22Rv1 (cell line): Measurements from ENCODE around the gene CAMKK2.
"Not testable (repeated sequence)": the region's sequence is repeated elsewhere in the genome, so short reads cannot be mapped to it uniquely, and the experiment has no call there.

Experiments
- H3K27ac ChIP-seq: fragments of 450-650 bp; 2 replicates; pipeline ENCODE4 v1.5.1; 2017
- CTCF ChIP-seq: fragments of 450-650 bp; IDR thresholded peaks from 2 replicates; pipeline ENCODE4 v1.5.1; 2017; ENCODE audit warnings: mild to moderate bottlenecking
- ZFX ChIP-seq: fragments of 450-650 bp; IDR thresholded peaks from 2 replicates; pipeline ENCODE4 v1.6.1; 2017; ENCODE audit warnings: antibody characterized with exemption, borderline replicate concordance

Gene CAMKK2

GRCh38 chr12:121318121-121318520, 21.6 kb upstream of the CAMKK2 start:
- H3K27ac ChIP-seq, result no peak overlapping the region
- no peak for TF ChIP-seq CTCF
- no peak for TF ChIP-seq ZFX

GRCh38 chr12:121314431-121314830, 17.9 kb upstream of the CAMKK2 start:
- H3K27ac ChIP-seq, result no peak overlapping the region
- TF ChIP-seq CTCF, result no peak
- no peak for TF ChIP-seq ZFX

- H3K27ac ChIP-seq, result not testable (repeated sequence)
Observed at GRCh38 chr12:121310231-121310630, 13.7 kb upstream of the CAMKK2 start.

- H3K27ac ChIP-seq, result not testable (repeated sequence)
Observed at GRCh38 chr12:121307397-121307796, 10.9 kb upstream of the CAMKK2 start.

GRCh38 chr12:121304306-121304705, 7.8 kb upstream of the CAMKK2 start:
- TF ChIP-seq ZFX (no peak), CTCF (no peak)
- H3K27ac ChIP-seq, result no peak overlapping the region

GRCh38 chr12:121301876-121302275, 5.4 kb upstream of the CAMKK2 start:
- H3K27ac ChIP-seq, result no peak overlapping the region
- TF ChIP-seq CTCF, result no peak
- TF ChIP-seq ZFX, result no peak

GRCh38 chr12:121300083-121300819, 3.7 kb upstream of the CAMKK2 start:
- TF ChIP-seq ZFX (no peak), CTCF (no peak)
- peak overlapping the region; percentile 30; the same call in 1 of the 2 replicates for H3K27ac ChIP-seq

- peak overlapping the region; percentile 30; the same call in 1 of the 2 replicates for H3K27ac ChIP-seq
- TF ChIP-seq ZFX (no peak), CTCF (no peak)
Observed at GRCh38 chr12:121299662-121300061, 3.2 kb upstream of the CAMKK2 start.

GRCh38 chr12:121298411-121298810, 1.9 kb upstream of the CAMKK2 start:
- H3K27ac ChIP-seq, result peak overlapping the region; percentile 83; the same call in 1 of the 2 replicates
